HCT116 (cell line): Measurements from ENCODE around the gene CDH2. TPM values are rescaled to one million over a fixed set of nuclear protein-coding genes. Genes with fewer than 3 reads are reported as not detected.

ENCODE experiments used
- ATAC-seq: fragments of 200-7000 bp; cut with Tn5 transposase; 2 replicates; pipeline ENCODE4 v1.9.1; 2020; ENCODE audit warnings: mild to moderate bottlenecking, moderate library complexity
- BruUV-seq: library from RNA; stranded (reverse); fragments of 400-500 nt; replicated peaks from 2 replicates; lab custom pipeline; 2021; lab: Mats Ljungman, UMichigan
- CTCF ChIA-PET: fragments of 300-600 bp; sonication (Branson Sonifier 250); formaldehyde crosslinking; loops from one replicate; lab custom pipeline; 2021; ENCODE audit warnings: antibody characterized with exemption; lab: Charles Lee
- POLR2A ChIA-PET: fragments of 300-600, 350-600 bp; sonication (Branson Sonifier 250); formaldehyde crosslinking; loops from one replicate; lab custom pipeline; 2021; ENCODE audit warnings: antibody characterized with exemption; lab: Charles Lee
- RAD21 ChIA-PET, 2 experiments: fragments of 300-600 bp; sonication (Branson Sonifier 250); formaldehyde crosslinking; loops; one replicate each; lab custom pipeline; 2023; ENCODE audit warnings: low total read pairs in 2 of 2; ENCODE audit not compliant: uncharacterized antibody in 2 of 2, unreplicated experiment in 2 of 2, low non-redundant PET in 1 of 2; lab: Charles Lee
- DNase-seq: peaks from one replicate; pipeline ENCODE4 v3.0.0-alpha.2; 2010; ENCODE audit warnings: low read depth, low spot score
- H2AFZ ChIP-seq: fragments of 200-600 bp; shearing (Covaris generic), sonication (generic); 2 replicates; pipeline ENCODE4 v1.6.1; 2017; ENCODE audit warnings: low read depth, mixed run types, mixed read lengths, antibody characterized with exemption, low read length; ENCODE audit not compliant: poor library complexity, severe bottlenecking
- H3K27ac ChIP-seq: 2 replicates; pipeline ENCODE4 v1.5.1; 2012; ENCODE audit warnings: low read depth, low read length
- H3K27me3 ChIP-seq: fragments of 200-600 bp; sonication (generic); 2 replicates; pipeline ENCODE4 v1.6.1; 2016; ENCODE audit warnings: mixed run types, low read length, mixed read lengths; ENCODE audit not compliant: insufficient read depth
- H3K36me3 ChIP-seq, 2 experiments: fragments of 200-500 bp in 1 of 2; fragments of 200-600 bp in 1 of 2; sonication (Bioruptor generic) in 1 of 2; sonication (generic) in 1 of 2; 2 replicates each; pipeline versions ENCODE4 v1.5.1 to v1.6.1; 2014 to 2016; ENCODE audit warnings: low read length in 2 of 2, inconsistent platforms in 1 of 2, mixed read lengths in 1 of 2, mixed run types in 1 of 2; ENCODE audit not compliant: insufficient read depth in 2 of 2, control insufficient read depth in 1 of 2
- H3K4me1 ChIP-seq, 2 experiments: fragments of 200-600 bp in 1 of 2; sonication (generic) in 1 of 2; 2 replicates each; pipeline versions ENCODE4 v1.5.1 to v1.6.1; 2012 to 2017; ENCODE audit warnings: low read length in 2 of 2, inconsistent platforms in 1 of 2, mild to moderate bottlenecking in 1 of 2, mixed read lengths in 1 of 2, mixed run types in 1 of 2, moderate library complexity in 1 of 2; ENCODE audit not compliant: insufficient read depth in 2 of 2, control insufficient read depth in 1 of 2
- H3K4me2 ChIP-seq: fragments of 200-600 bp; sonication (generic); 2 replicates; pipeline ENCODE4 v1.6.1; 2017; ENCODE audit warnings: mixed run types, low read length, mixed read lengths
- H3K4me3 ChIP-seq, 2 experiments: fragments of 200-600 bp in 1 of 2; sonication (generic) in 1 of 2; replicated peaks in 1 of 2; 2 replicates each; pipeline ENCODE4 v1.5.1; 2011 to 2016; ENCODE audit warnings: low read length in 2 of 2, control low read depth in 1 of 2, low read depth in 1 of 2, mild to moderate bottlenecking in 1 of 2, mixed read lengths in 1 of 2, mixed run types in 1 of 2
- H3K79me2 ChIP-seq: fragments of 200-600 bp; sonication (generic); 2 replicates; pipeline ENCODE4 v1.6.1; 2017; ENCODE audit warnings: mild to moderate bottlenecking, mixed run types, low read length, moderate library complexity, mixed read lengths; ENCODE audit not compliant: insufficient read depth
- H3K9ac ChIP-seq: fragments of 200-600 bp; sonication (generic); 2 replicates; pipeline ENCODE4 v1.6.1; 2016; ENCODE audit warnings: low read length, mixed read lengths
- H3K9me2 ChIP-seq: fragments of 200-600 bp; sonication (generic), shearing (Covaris generic); 2 replicates; pipeline ENCODE4 v1.6.1; 2017; ENCODE audit warnings: mixed run types, mild to moderate bottlenecking, moderate library complexity; ENCODE audit not compliant: insufficient read depth
- H3K9me3 ChIP-seq, 2 experiments: fragments of 200-500 bp in 1 of 2; fragments of 200-600 bp in 1 of 2; sonication (Bioruptor generic) in 1 of 2; sonication (generic) in 1 of 2; 2 replicates each; pipeline ENCODE4 v1.6.1; 2014 to 2017; ENCODE audit warnings: low read length in 2 of 2, mixed read lengths in 2 of 2, inconsistent platforms in 1 of 2, low read depth in 1 of 2, mild to moderate bottlenecking in 1 of 2, mixed run types in 1 of 2, moderate library complexity in 1 of 2; ENCODE audit not compliant: control insufficient read depth in 1 of 2, insufficient read depth in 1 of 2
- H4K20me1 ChIP-seq: fragments of 200-600 bp; sonication (generic), shearing (Covaris generic); 2 replicates; pipeline ENCODE4 v1.6.1; 2017; ENCODE audit warnings: mixed run types, mild to moderate bottlenecking, moderate library complexity; ENCODE audit not compliant: insufficient read depth
- ATF3 ChIP-seq: IDR thresholded peaks from 2 replicates; pipeline ENCODE4 v1.6.1; 2012
- CBX3 ChIP-seq: IDR thresholded peaks from 2 replicates; pipeline ENCODE4 v1.6.1; 2012; ENCODE audit warnings: low read depth
- CEBPB ChIP-seq: IDR thresholded peaks from 2 replicates; pipeline ENCODE4 v1.6.1; 2012; ENCODE audit warnings: low read depth
- EGR1 ChIP-seq: IDR thresholded peaks from 2 replicates; pipeline ENCODE4 v1.6.1; 2012; ENCODE audit warnings: low read depth
- EZH2 ChIP-seq: fragments of 200-600 bp; sonication (generic); IDR thresholded peaks from 2 replicates; pipeline ENCODE4 v1.6.1; 2017; ENCODE audit warnings: antibody characterized with exemption, mixed run types
- FOSL1 ChIP-seq: IDR thresholded peaks from 2 replicates; pipeline ENCODE4 v1.6.1; 2012; ENCODE audit warnings: low read depth
- JUND ChIP-seq: IDR thresholded peaks from 2 replicates; pipeline ENCODE4 v1.6.1; 2012
- MAX ChIP-seq: IDR thresholded peaks from 2 replicates; pipeline ENCODE4 v1.6.1; 2012
- POLR2A ChIP-seq: IDR thresholded peaks from 2 replicates; pipeline ENCODE4 v1.7.0; 2011; ENCODE audit warnings: borderline replicate concordance; ENCODE audit not compliant: insufficient read depth, insufficient read length; ENCODE audit errors: extremely low read depth
- POLR2AphosphoS5 ChIP-seq: IDR thresholded peaks from 2 replicates; pipeline ENCODE4 v1.6.1; 2011; ENCODE audit warnings: mild to moderate bottlenecking, low read depth, low read length, moderate library complexity
- RAD21 ChIP-seq: IDR thresholded peaks from 2 replicates; pipeline ENCODE4 v1.6.1; 2012; ENCODE audit warnings: low read depth, mild to moderate bottlenecking
- REST ChIP-seq: IDR thresholded peaks from 2 replicates; pipeline ENCODE4 v1.6.1; 2012; ENCODE audit warnings: low read depth
- YY1 ChIP-seq: IDR thresholded peaks from 2 replicates; pipeline ENCODE4 v1.6.1; 2011; ENCODE audit warnings: low read length, low read depth, moderate library complexity, mild to moderate bottlenecking; ENCODE audit not compliant: insufficient replicate concordance; ENCODE audit errors: extremely low read depth
- ZNF274 ChIP-seq: fragments of 200-500 bp; sonication (Bioruptor generic); IDR thresholded peaks from 2 replicates; pipeline ENCODE4 v1.6.1; 2014; ENCODE audit warnings: mild to moderate bottlenecking, low read depth, low read length, inconsistent platforms
- intact Hi-C: fragments of 100-400 bp; cut with micrococcal nuclease; formaldehyde crosslinking; loops from 2 replicates; pipeline ENCODE4 v1.10.0; 2022
- total RNA-seq: library from RNA; stranded (reverse); gene quantifications from one replicate; pipeline ENCODE4 v1.2.1, GENCODE V29; 2021; ENCODE audit not compliant: unreplicated experiment

Gene CDH2
- total RNA-seq, 1 experiment from 2014 or later: 0.15 TPM

GRCh38 chr18:28080876-28081300 lies 96.0 kb downstream of the CDH2 start:
- Histone ChIP-seq H3K36me3 (no peaks in the 10 kb centered on the region), H3K9ac (no peak overlapping the region), H3K4me1 (no peaks in the 10 kb centered on the region), H3K4me2 (no peak overlapping the region), H3K9me2 (no peaks in the 10 kb centered on the region), H3K9me3 (no peaks in the 10 kb centered on the region), H4K20me1 (no peaks in the 10 kb centered on the region), H3K27ac (no peak overlapping the region), H3K79me2 (no peaks in the 10 kb centered on the region), H2AFZ (no peak overlapping the region), H3K4me3 (no peak overlapping the region), H3K27me3 (no peaks in the 10 kb centered on the region)
- no peak for DNase-seq
- intact Hi-C loops: no loop called here
- BruUV-seq: no TSS peak
- ChIA-PET POLR2A (no interaction called here), RAD21 (no interaction called here), CTCF (no interaction called here)
- no peak for ATAC-seq
- no peak for TF ChIP-seq RAD21
- no peak for TF ChIP-seq FOSL1
- TF ChIP-seq EGR1: no peak

- intact Hi-C loops: no loop called here
- ChIA-PET CTCF (no interaction called here), POLR2A (no interaction called here), RAD21 (no interaction called here)
- H3K27me3 ChIP-seq: no peaks in the 10 kb centered on the region
- H3K9me3 ChIP-seq: no peaks in the 10 kb centered on the region
- no peak for TF ChIP-seq ZNF274
- TF ChIP-seq REST: no peak
- TF ChIP-seq EZH2: no peak
- no peak for TF ChIP-seq YY1
- no peak for TF ChIP-seq CEBPB
- no peak for TF ChIP-seq JUND
- TF ChIP-seq CBX3: no peak
- TF ChIP-seq FOSL1: no peak
- no peak for TF ChIP-seq ATF3
- TF ChIP-seq POLR2A: no peak
- no peak for TF ChIP-seq MAX
- no peak for TF ChIP-seq POLR2AphosphoS5
- no peak overlapping the region for H3K27ac ChIP-seq
- H3K4me2 ChIP-seq: no peak overlapping the region
- H2AFZ ChIP-seq: no peak overlapping the region
- no TSS peak for BruUV-seq
- H3K4me1 ChIP-seq: no peaks in the 10 kb centered on the region
- no peak for DNase-seq
- H3K9me2 ChIP-seq: no peaks in the 10 kb centered on the region
- no peaks in the 10 kb centered on the region for H3K36me3 ChIP-seq
- H3K4me3 ChIP-seq: no peak overlapping the region
- ATAC-seq: no peak
- no peaks in the 10 kb centered on the region for H3K79me2 ChIP-seq
- H4K20me1 ChIP-seq: no peaks in the 10 kb centered on the region
- H3K9ac ChIP-seq: no peak overlapping the region
These were observed 97.0 kb downstream of the CDH2 start for GRCh38 chr18:28079883-28080282.
